ENCODE results near the gene DIP2A. TPM values are rescaled to one million over a fixed set of nuclear protein-coding genes. Genes with fewer than 3 reads are reported as not detected.

The DIP2A gene
- total RNA-seq, 1 experiment from 2014 or later = 22.9 TPM

DNA sequence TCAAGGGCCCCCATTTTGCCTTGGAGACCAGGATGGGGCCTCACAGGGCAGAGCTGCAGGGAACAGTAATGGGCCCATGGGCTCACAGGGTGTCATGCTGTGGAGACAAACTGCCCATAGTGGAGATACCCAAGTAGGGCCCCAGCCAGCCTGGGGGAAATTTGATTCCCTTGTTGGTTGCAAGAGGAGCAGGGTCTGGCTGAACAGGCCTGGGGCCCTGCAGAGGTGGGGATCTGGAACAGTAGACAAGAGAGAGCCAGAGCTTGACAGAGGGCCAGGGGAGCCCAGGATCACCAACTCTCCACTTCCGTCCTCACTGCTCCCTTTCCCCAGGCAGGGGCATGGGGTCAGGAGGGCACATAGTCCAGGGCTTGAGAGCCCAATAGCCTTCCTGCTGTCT is 137.5 kb downstream of the DIP2A start:
- Histone ChIP-seq H3K27ac (ENCODE audit: low read length) (no peak overlapping the region), H3K4me3 (ENCODE audit: low read depth in 2 of 2, low read length in 2 of 2) (no peak overlapping the region), H3K4me1 (ENCODE audit: control insufficient read depth, insufficient read depth, low read length) (no peaks in the 10 kb centered on the region), H3K27me3 (ENCODE audit: control insufficient read depth, insufficient read depth, low read length) (no peaks in the 10 kb centered on the region), H3K36me3 (ENCODE audit: control insufficient read depth, insufficient read depth, low read length) (no peaks in the 10 kb centered on the region), H3K9me3 (ENCODE audit: control insufficient read depth, insufficient read depth, low read depth, low read length) (no peaks in the 10 kb centered on the region)
- intact Hi-C loops (cut with micrococcal nuclease; ENCODE audit: unreplicated experiment) (no loop called here), in situ Hi-C loops (cut with HindIII; ENCODE audit: low pct_unique_long_range_greater_than_20kb, low sequenced_read_pairs) (no loop called here)
- ChIA-PET CTCF (no interaction called here), POLR2A (no interaction called here)
- no TSS peak for BruUV-seq (replicated peaks)
- DNase-seq (ENCODE audit: low read depth, low spot score) (no peak), ATAC-seq (no peak)
- TF ChIP-seq, protein P1, sequence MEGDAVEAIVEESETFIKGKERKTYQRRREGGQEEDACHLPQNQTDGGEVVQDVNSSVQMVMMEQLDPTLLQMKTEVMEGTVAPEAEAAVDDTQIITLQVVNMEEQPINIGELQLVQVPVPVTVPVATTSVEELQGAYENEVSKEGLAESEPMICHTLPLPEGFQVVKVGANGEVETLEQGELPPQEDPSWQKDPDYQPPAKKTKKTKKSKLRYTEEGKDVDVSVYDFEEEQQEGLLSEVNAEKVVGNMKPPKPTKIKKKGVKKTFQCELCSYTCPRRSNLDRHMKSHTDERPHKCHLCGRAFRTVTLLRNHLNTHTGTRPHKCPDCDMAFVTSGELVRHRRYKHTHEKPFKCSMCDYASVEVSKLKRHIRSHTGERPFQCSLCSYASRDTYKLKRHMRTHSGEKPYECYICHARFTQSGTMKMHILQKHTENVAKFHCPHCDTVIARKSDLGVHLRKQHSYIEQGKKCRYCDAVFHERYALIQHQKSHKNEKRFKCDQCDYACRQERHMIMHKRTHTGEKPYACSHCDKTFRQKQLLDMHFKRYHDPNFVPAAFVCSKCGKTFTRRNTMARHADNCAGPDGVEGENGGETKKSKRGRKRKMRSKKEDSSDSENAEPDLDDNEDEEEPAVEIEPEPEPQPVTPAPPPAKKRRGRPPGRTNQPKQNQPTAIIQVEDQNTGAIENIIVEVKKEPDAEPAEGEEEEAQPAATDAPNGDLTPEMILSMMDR (IDR thresholded peaks at IDR 0.05) = no peak
- TF ChIP-seq TCF7L2 (IDR thresholded peaks at IDR 0.05; ENCODE audit: low read depth, low read length) = no peak
- TF ChIP-seq, protein P2, sequence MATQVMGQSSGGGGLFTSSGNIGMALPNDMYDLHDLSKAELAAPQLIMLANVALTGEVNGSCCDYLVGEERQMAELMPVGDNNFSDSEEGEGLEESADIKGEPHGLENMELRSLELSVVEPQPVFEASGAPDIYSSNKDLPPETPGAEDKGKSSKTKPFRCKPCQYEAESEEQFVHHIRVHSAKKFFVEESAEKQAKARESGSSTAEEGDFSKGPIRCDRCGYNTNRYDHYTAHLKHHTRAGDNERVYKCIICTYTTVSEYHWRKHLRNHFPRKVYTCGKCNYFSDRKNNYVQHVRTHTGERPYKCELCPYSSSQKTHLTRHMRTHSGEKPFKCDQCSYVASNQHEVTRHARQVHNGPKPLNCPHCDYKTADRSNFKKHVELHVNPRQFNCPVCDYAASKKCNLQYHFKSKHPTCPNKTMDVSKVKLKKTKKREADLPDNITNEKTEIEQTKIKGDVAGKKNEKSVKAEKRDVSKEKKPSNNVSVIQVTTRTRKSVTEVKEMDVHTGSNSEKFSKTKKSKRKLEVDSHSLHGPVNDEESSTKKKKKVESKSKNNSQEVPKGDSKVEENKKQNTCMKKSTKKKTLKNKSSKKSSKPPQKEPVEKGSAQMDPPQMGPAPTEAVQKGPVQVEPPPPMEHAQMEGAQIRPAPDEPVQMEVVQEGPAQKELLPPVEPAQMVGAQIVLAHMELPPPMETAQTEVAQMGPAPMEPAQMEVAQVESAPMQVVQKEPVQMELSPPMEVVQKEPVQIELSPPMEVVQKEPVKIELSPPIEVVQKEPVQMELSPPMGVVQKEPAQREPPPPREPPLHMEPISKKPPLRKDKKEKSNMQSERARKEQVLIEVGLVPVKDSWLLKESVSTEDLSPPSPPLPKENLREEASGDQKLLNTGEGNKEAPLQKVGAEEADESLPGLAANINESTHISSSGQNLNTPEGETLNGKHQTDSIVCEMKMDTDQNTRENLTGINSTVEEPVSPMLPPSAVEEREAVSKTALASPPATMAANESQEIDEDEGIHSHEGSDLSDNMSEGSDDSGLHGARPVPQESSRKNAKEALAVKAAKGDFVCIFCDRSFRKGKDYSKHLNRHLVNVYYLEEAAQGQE (IDR thresholded peaks at IDR 0.05; ENCODE audit: insufficient read depth in 1 of 2, low read depth in 2 of 2, low read length in 1 of 2) = no peak
- TF ChIP-seq POLR2AphosphoS5 (IDR thresholded peaks at IDR 0.05; ENCODE audit: low read depth, low read length) = no peak
- no peak for TF ChIP-seq SIN3A (IDR thresholded peaks at IDR 0.05; ENCODE audit: borderline replicate concordance, insufficient read depth, low read depth, low read length)

DNA sequence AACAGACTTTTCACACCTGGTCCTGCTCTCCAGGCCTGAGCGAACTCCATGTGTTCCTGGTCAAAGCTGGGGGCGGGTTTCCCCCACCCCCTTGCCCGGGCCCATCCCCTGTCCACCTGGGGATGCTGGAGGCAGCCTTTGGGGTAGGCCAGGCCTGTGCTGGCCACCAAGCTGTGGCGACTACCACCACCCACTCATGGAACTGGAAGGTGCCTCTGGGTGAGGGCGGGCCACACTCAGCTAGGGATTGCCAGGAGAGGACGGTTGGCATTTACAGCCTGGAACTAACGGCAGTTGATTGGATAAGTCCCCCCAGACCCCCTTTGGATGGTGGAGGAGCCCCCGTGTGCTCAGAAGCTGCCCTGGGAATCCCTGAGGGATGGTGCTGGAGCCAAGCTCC is 138.3 kb downstream of the DIP2A start:
- no peak for ATAC-seq
- no TSS peak for BruUV-seq (replicated peaks)
- Histone ChIP-seq H3K36me3 (ENCODE audit: control insufficient read depth, insufficient read depth, low read length) (no peaks in the 10 kb centered on the region), H3K4me1 (ENCODE audit: control insufficient read depth, insufficient read depth, low read length) (no peaks in the 10 kb centered on the region), H3K9me3 (ENCODE audit: control insufficient read depth, insufficient read depth, low read depth, low read length) (no peaks in the 10 kb centered on the region), H3K27ac (ENCODE audit: low read length) (no peak overlapping the region), H3K27me3 (ENCODE audit: control insufficient read depth, insufficient read depth, low read length) (no peaks in the 10 kb centered on the region), H3K4me3 (ENCODE audit: low read depth in 2 of 2, low read length in 2 of 2) (no peak overlapping the region)
- intact Hi-C loops (cut with micrococcal nuclease; ENCODE audit: unreplicated experiment) = no loop called here
- TF ChIP-seq SIN3A (IDR thresholded peaks at IDR 0.05; ENCODE audit: borderline replicate concordance, insufficient read depth, low read depth, low read length) (no peak), POLR2AphosphoS5 (IDR thresholded peaks at IDR 0.05; ENCODE audit: low read depth, low read length) (no peak), TCF7L2 (IDR thresholded peaks at IDR 0.05; ENCODE audit: low read depth, low read length) (no peak)
- TF ChIP-seq, protein P2 (IDR thresholded peaks at IDR 0.05; ENCODE audit: insufficient read depth in 1 of 2, low read depth in 2 of 2, low read length in 1 of 2) = no peak
- ChIA-PET POLR2A (no interaction called here), CTCF (no interaction called here)
- DNase-seq (ENCODE audit: low read depth, low spot score) = no peak
- in situ Hi-C loops (cut with HindIII; ENCODE audit: low pct_unique_long_range_greater_than_20kb, low sequenced_read_pairs) = no loop called here
